ENCODE results near the gene CEP290.
"Not testable (repeated sequence)": the region's sequence is repeated elsewhere in the genome, so short reads cannot be mapped to it uniquely, and the experiment has no call there.

- TF ChIP-seq CTCF (IDR thresholded peaks at IDR 0.05; ENCODE audit: insufficient read depth, low read length, poor library complexity, severe bottlenecking); EZH2phosphoT487 (conservative IDR thresholded peaks at IDR 0.05; ENCODE audit: low read length): not testable (repeated sequence)
These were observed 8.7 kb downstream of the CEP290 start for GRCh38 chr12:88133181-88133580.
